Right kidney (tissue), 1 donor: ENCODE data around the gene TMEM163.
"Not testable (repeated sequence)": the region's sequence is repeated elsewhere in the genome, so short reads cannot be mapped to it uniquely, and the experiment has no call there.

Experiments used
- DNase-seq: peaks from one replicate; pipeline ENCODE4 v3.0.0-alpha.2; 2016

TMEM163 gene

DNA sequence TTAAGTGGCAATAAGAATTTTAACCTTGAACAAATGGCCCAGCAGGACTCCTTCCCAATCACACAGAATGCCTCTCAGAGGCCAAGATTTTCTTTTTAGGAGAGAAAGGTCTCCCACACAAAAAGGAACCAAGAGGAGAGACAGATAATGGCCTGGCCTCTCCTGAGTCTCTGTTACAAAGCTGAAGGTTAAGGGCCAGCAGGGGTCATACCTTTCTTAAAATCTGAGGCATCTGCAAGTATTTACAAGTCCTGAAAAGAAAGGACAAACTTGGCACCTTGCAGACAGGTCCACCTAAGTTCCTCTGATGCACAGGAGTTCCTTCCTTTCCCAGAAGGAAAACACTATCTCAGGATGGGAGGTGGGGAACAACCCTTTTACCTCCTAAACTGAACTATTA, 142.3 kb downstream of the TMEM163 start:
- DNase-seq, result no peak

DNA sequence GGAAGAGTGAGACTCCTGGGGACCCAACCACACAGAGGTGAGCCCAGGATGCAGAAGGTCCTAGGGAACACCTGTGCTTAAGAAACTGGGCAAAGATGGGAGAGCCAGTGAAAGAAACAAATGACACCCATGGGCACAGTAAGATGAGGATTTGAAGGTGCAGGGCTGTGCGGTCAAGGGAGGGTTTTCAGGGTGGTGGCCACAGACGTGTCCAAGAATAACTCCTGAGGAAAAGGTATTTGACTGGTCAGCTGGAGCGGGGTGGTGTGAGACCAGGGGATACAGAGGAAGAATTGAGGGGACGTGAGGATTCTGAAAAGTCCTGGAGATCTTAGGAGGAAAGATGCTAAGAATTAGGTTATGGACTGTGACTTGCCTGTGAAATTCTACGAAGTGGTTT, 142.9 kb downstream of the TMEM163 start:
- no peak for DNase-seq

DNA sequence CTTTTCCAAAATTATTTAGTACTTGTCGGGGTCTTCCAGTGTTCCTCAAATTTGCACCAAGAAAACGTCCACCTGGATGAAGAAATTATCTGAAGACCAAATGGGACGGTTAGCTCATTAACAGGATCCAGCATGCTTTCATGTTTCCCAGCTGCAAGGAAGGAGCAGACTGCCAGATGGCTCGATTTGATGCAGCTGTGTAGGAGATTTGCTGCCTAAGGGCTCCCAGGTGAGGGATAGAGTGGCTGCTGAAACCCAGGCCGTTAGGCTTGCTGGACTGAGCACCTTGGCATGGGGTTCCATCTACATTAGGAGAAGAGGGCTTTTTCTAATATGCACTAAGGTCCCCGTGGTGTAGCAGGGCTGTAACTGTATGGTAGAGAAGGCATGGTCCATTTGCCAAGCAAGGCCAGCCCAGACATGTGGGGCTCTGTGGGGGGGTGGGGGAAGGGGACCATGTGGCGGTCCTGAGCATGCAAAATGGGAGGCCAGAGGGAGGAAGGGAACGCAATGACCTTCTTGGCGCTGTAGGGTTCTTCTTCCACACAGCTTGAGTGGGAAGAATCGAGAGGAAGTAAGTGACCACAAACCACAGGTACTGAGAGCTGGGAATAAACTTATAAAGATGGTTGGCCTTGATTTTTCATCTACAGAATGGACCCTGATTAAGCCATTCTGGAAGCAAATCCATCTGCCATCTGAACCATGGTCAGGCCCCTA, 144.0 kb downstream of the TMEM163 start:
- no peak for DNase-seq

DNA sequence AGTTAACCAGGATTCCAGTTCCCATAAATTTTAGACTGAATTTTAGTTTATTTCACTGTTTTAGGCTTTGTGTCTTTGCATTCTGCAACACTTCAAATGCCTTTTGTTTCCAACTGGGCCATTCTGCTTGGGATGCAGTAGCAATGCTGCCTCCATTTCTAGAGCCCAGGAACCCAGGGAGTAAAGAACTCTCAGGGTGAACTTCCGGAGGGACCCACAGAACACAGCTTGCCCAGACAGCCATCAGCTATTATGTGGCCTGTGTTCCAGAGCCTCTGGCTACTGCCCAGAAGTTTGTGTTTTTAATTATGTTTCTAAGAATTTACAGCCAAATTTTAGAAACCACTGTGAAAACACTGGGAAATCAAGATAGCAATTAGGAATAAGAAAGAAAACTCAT, 145.1 kb downstream of the TMEM163 start:
- no peak for DNase-seq

DNA sequence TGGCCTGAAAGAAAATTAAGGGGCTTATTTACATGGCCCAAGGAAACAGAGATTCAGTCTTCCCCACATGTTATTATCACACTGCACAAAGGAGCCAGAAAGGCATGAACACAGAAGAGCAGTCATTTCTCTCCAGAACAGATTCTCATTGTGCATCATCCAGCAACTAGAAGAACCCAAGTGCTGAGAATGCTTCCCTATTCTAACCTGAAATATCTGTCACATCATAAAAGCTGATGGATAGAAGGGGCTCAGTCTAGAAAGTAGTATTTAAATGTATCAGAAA, 145.8 kb downstream of the TMEM163 start:
- no peak for DNase-seq

DNA sequence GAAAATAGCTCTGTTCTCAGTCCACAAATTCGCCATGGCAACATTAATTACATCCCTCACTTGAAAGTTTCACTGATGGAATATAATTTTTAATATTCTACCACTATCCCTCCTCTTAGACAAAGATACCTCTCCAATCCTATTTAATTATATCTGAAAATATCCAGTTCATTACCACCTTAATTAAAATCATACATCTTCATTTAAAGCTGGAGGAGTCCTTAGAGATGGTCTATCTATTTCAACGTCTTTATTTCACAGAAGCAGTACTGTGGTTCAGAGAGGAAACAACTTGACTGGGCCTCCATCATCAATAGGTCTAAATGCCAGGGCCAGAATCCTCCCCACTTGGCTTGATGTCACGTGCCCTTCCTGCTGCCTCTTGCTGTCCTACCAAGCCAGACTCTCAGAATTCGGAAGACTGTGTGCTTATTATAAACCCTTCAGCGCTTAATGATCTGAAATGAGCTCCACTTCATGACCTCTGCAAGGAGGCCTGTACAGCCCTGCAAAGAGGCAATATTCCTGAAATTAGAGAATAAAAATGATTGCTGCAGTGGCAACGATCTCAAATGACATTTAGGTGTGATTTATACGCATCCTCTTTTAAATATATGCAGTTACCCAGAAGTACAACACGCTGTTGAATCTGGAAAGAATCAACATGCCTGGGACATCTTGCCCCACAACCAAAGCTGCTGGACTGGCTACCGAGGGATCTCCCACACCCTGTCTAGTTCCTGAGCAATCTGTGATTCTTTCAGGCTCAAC, 146.3 kb downstream of the TMEM163 start:
- no peak for DNase-seq

DNA sequence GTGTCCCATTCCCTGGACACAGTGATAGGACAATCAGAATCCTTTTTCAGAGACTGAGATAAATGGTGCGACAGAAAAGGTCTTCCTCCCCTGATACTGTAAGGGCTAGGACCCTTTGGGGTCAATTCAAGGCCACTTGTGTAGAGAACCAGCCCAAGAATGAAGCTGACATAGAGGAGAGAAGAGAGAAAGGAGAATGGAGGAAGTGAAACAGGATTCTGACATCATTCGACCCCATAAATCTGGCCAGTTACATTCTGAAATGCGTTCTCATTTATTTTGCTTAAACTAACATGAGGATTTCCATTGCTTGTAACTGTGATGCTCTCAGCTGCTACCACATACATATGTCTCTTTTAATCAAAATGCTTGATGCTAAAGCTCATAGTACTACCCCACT, 148.1 kb downstream of the TMEM163 start:
- no peak for DNase-seq

DNA sequence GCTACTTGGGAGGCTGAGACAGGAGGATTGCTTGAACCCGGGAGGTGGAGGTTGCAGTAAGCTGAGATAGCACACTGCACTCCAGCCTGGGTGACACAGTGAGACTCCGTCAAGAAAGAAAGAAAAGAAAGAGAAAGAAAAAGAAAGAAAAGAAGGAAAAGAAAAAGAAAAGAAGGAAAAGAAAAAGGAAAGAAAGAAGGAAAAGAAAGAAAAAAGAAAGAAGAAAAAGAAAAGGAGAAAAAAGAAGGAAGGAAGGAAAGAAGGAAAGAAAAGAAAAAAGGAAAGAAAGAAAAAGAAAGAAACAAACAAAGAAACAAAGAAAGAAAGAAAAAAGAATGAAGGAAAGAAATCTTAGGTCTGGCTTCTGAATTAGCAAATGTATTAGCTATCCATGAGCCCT, 150.4 kb downstream of the TMEM163 start:
- DNase-seq, result no peak

DNA sequence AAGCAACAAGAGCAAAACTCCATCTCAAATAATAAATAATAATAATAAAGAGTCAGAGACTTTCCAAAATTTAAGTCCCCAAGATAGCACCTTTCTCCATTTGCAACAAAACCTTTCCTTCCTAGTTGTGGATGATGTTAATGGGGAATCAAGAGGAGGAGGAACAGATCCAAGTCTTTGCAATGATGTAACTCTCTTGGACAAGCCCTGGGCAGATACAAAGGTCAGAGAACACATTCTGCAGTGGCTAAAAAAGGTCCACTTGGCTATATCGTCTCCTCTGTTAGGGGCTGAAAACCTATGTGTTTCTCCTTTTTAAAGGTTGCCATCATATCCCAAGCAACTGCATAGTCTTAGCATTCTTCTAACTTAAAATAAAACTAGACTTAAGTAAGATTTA, 151.1 kb downstream of the TMEM163 start:
- DNase-seq, result no peak

DNA sequence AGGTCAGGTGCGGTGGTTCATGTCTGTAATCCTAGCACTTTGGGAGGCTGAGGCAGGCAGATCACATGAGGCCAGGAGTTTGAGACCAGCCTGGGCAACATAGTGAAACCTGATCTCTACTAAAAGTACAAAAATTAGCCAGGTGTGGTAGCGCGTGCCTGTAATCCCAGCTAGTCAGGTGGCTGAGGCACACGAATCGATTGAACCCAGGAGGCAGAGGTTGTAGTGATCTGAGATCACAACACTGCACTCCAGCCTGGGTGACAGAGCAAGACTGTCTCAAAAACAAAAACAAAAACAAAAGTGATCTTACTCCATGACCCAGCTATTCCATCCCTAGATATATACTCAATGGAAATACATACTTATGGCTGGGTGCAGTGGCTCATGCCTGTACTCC, 153.8 kb downstream of the TMEM163 start:
- DNase-seq, result not testable (repeated sequence)

DNA sequence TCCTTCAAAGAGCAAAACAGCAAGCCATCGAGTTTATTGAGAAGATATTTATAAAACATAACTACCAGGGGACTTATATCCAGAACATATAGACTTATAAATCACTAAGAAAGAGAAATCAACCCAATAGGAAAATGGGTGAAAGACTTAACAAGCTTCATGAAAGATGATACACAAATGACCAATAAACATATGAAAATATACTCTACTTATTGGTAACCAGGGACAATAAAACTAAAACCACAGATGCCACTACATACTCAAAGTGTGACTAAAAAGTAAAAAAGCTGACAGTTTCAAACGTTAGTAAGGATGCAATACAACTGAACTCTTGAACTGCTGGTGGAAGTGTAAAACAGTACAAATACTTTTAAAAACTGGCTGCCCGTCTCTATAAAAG, 154.3 kb downstream of the TMEM163 start:
- DNase-seq, result no peak

DNA sequence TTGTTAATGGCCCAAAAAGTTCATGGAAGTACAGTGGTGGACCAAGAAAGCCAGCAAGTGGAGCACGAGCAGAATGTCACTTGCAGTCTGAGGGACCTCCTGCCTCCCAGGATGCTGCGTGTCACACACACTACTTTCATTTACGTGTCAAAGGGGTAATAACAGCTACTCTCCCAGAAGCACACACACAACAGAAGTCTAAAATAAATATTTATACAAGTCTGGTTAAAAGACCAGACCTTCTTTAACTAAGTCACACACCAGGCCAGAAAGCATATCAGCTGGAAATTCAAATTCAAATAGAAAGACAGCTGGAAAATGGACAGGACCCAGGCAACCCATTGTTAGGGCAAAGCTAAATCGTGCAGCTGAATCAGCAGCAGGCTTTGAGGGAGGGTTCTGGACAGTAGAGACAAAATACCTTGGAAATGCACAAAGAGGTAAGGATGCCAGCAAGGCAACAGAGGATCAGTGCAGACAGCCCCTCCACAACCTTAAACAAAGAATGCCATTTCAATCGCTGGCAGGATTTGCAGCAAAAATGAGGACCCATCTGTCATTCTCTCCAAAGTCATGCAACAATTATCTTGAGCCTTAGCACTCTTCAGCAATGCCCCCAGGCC, 160.5 kb downstream of the TMEM163 start:
- DNase-seq, result no peak

DNA sequence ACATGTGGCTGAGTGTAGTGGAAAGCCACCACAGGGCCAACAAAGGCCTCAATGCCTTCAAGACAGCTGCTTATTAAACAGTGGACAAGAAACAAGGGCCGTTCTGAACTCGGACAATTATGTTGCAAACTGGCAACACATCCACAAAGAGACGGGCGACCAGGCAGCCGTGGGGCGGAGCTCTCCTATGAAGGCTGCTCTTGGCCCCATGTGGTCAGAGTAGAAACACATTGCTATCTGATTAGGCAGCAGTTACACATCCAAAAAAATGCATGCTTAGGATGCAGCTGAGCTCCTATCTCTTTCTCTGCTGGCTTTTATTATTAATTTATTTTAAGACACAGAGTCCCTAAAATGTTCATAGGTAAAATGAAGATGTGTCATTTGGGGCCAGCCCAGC, 163.4 kb downstream of the TMEM163 start:
- DNase-seq, result no peak

DNA sequence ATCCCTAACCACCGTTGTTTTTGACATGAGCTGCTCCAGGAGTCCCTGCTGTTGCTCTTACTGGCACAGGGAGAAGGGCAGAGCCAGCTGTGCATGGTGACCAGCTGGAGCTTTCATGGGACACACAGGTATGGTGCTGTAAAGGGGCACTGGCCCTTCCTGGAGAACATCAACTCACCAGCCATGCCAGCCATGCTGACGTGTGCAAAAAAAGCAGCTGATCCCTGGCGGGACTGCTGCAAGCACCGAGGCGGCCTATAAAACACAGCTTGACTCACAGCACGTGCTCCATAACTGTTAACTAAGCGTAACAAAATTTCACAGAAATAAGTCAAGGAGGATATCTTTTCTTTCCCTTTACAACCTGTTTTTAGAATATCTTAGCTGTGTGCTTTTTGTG, 165.1 kb downstream of the TMEM163 start:
- DNase-seq, result no peak

DNA sequence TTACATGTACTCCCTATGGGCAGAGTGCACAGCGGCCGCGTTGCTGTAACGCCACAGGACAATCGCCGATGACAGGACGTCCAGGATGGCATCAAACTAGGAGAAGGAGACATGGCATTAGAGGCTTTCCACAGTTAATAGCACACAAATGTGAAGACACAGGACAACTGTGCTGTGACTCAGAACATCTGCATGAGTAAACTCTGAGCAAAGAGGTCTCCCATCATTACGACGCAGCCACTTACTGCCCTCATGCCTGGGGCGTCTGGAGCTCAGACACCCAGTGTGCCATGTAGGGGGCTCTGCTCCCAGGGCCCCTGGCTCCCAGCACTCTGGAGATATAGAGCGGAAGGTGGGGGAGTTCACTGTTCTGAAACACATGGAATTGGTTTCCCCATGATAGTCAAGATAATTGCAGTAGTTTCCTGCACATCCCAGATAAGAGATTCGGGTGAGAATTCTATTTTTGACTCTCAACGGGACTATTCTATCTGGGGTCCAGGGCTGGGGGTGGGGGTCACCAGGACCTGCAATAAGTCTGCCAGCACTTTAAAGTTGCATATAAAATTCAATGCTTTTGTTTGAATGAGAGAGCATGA, 168.1 kb downstream of the TMEM163 start:
- no peak for DNase-seq

DNA sequence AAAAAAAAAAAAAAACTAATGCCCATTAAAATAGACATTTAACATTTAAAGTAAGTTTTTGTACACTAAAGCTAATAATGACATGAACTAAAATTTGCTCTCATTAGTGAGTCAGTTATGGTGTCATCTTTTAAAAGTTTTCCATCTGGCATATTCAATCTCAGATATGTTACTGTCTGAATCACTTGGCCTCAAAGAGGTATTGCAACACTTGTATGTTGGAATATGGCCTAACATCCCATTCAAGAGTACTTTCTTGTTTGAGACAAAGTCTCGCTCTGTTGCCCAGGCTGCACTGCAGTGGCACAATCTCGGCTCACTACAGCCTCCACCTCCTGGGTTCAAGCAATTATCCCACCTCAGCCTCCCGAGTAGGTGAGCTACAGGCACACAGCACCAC, 169.7 kb downstream of the TMEM163 start:
- DNase-seq, result no peak

DNA sequence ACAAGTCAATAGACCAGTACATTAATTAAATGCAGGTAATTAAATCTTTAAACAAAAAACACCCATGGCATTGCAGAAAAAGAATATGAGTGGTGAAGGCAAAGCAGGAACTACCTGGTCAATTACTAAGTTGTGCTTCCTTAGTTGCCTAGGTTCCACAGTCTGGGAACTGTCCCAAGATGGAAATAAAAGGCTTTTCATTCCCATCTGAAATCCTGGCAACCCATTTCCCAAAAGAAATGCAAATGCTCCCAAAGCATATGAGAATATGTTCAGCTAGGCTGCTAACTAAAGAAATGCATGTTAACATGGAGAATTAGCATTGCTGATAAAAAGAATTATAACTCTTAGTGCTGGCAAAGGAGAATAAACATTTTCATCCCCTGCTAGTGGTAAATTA, 177.8 kb downstream of the TMEM163 start:
- no peak for DNase-seq

DNA sequence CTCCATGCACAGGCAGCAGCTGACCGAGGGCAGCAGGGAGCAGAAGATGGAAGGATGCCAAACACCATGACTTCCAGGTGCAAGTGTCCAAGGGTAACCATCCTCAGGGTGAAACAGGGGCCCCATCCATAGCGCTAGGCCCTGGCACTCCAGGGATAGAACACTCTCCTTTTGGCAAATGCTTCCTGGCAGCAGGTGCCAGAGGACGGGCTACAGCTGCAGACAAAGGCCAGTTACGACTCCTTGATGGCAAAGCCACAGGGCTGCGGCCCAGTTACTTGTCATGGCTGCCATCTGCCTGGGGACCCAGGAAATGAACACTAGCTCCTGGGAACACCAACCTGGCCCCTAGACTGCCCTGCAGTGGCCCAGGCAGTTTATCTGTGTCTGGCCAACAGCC, 178.8 kb downstream of the TMEM163 start:
- no peak for DNase-seq

DNA sequence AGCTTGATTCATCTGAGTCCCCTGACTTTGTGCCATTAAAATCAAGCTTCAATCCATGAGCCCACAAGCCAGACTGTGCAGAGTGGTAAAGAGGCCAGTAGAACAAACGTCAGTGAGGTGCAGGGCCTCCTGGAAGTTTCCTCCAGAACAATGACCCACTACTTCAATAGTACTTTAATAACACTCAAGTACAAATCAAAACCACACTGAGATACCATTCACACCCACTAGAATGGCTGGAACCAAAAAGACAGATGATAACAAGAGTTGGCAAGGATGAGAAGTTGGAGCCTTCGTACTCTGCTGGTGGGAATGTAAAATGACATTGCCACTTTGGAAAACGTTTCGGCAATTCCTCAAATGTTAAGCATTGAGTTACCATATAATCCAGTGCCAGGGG, 181.1 kb downstream of the TMEM163 start:
- no peak for DNase-seq

DNA sequence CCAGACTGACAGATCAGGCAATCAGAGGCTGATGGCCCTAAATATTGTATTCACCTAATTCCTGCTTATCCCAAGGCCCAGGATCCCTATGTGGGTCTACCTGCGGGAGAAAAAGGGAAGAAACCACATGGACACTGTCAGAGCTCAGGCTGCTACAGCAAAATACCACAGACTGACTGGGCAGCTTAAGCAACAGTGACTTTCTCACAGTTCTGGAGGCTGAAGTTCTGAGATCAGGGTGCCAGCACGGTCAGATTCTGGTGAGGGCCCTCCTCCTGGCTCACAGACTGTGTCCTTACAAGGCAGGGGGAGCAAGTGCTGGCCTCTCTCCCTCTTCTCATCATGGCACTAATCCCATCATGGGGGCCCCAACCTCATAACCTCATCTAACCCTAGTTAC, 181.7 kb downstream of the TMEM163 start:
- no peak for DNase-seq

DNA sequence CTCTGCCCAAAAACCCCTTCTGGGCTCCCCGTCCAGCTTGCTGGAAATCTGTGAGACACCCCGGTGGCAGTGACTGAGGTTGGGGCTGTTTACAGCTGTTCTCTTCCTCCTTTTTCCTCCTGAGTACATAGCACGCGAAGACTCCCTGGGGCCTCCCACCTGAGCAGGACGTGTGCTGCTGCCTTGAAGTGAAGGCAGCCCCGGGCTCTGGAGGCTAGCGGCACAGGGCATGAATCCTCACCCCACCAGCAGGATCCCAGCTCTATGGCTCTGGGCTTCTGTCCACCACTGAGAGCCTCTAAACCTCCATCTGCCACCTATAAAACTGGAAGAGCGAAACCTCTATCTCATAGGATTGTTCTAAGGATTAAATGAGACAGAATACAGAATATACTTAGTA, 182.5 kb downstream of the TMEM163 start:
- DNase-seq, result no peak

DNA sequence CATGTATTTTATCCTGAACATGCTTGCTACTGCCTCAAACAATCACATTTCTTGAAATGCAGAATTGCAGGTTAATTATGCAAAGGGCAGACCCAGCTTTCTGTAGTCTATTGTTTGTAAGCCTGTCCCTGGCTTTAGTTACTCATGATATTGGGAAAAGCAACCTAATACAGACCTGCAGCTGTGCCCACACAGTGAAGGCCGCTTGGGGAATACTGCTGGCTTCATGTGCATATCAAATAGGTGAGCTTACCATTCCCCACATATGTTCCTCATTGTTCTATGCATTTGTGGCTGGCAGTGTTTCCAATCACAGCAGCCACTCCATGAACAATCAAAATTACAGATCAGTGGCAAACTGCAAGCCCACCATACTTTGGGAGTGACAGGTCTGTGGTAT, 186.3 kb downstream of the TMEM163 start:
- DNase-seq, result no peak

DNA sequence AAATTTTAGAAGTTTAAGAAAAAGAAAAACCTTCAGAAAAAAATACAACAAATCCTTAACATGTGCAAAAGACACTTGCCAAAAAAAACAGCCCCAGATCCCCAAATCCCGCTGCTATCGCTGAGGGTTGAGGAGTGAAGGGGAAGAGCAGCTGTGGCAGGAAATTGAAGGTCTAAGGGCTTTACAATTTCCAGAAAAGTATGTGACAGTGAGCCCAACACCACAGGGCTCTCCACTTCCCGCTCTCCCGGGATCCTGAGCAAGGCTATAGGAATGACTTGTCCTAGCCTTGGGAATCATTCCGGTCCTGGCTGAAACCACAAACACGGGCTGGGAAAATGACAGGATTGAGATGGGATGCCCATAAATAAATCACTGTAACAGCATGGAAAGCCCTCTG, 191.4 kb downstream of the TMEM163 start:
- no peak for DNase-seq
